AG04450 (cell line): Measurements from ENCODE around the gene ARHGEF3. TPM values are rescaled to one million over a fixed set of nuclear protein-coding genes. Genes with fewer than 3 reads are reported as not detected.

Experiments used
- CTCF ChIA-PET: fragments of 300-600, 350-600 bp; formaldehyde crosslinking; extraction: SDS; loops from one replicate; lab custom pipeline; 2022; ENCODE audit warnings: antibody characterized with exemption, inconsistent platforms; lab: Charles Lee
- POLR2A ChIA-PET: fragments of 350-600 bp; formaldehyde crosslinking; extraction: SDS; loops from one replicate; lab custom pipeline; 2021; ENCODE audit warnings: antibody characterized with exemption, inconsistent platforms; lab: Yijun Ruan, JAX
- DNase-seq: peaks from one replicate; pipeline ENCODE4 v3.0.0-alpha.2; 2011; ENCODE audit warnings: low read depth, low spot score
- H3K27ac ChIP-seq: one replicate; pipeline ENCODE4 v1.5.1; 2012; ENCODE audit warnings: low read depth, low read length, control low read depth
- H3K27me3 ChIP-seq: one replicate; pipeline ENCODE4 v1.6.0; 2012; ENCODE audit warnings: low read length; ENCODE audit not compliant: control insufficient read depth, insufficient read depth
- H3K4me3 ChIP-seq: 2 replicates; pipeline ENCODE4 v1.5.1; 2011; ENCODE audit warnings: mild to moderate bottlenecking, low read depth, low read length, control low read depth
- H3K9me3 ChIP-seq: 2 replicates; pipeline ENCODE4 v1.5.1; 2012; ENCODE audit warnings: low read length; ENCODE audit not compliant: control insufficient read depth, insufficient read depth
- polyA plus RNA-seq: library from polyadenylated mRNA; depleted of rRNA; stranded (reverse); fragments of >200 nt; gene quantifications from 2 replicates; pipeline ENCODE4 v1.2.3, GENCODE V29; 2011
- TF ChIP-seq, protein P1 (sequence below): IDR thresholded peaks from 2 replicates; pipeline ENCODE4 v1.5.1; 2011; ENCODE audit warnings: low read depth, low read length, control low read depth, inconsistent platforms

Gene ARHGEF3
- polyA plus RNA-seq, 1 experiment: 5.6 TPM

GRCh38 chr3:56811546-56812202 lies 9.9 kb upstream of the ARHGEF3 start:
- H3K27ac ChIP-seq: no peak overlapping the region
- DNase-seq: no peak
- ChIA-PET CTCF (interaction anchor here (1.1 to 7.5 kb wide), 2 partner anchors 12 to 177 kb away, joined by 4 to 68 read pairs; partner anchors contain the start of gene ARHGEF3), POLR2A (no interaction called here)
- TF ChIP-seq, protein P1, sequence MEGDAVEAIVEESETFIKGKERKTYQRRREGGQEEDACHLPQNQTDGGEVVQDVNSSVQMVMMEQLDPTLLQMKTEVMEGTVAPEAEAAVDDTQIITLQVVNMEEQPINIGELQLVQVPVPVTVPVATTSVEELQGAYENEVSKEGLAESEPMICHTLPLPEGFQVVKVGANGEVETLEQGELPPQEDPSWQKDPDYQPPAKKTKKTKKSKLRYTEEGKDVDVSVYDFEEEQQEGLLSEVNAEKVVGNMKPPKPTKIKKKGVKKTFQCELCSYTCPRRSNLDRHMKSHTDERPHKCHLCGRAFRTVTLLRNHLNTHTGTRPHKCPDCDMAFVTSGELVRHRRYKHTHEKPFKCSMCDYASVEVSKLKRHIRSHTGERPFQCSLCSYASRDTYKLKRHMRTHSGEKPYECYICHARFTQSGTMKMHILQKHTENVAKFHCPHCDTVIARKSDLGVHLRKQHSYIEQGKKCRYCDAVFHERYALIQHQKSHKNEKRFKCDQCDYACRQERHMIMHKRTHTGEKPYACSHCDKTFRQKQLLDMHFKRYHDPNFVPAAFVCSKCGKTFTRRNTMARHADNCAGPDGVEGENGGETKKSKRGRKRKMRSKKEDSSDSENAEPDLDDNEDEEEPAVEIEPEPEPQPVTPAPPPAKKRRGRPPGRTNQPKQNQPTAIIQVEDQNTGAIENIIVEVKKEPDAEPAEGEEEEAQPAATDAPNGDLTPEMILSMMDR: no peak
- no peak overlapping the region for H3K4me3 ChIP-seq
- no peaks in the 10 kb centered on the region for H3K9me3 ChIP-seq
- peaks cover 3% of the 10 kb centered on the region for H3K27me3 ChIP-seq

DNA sequence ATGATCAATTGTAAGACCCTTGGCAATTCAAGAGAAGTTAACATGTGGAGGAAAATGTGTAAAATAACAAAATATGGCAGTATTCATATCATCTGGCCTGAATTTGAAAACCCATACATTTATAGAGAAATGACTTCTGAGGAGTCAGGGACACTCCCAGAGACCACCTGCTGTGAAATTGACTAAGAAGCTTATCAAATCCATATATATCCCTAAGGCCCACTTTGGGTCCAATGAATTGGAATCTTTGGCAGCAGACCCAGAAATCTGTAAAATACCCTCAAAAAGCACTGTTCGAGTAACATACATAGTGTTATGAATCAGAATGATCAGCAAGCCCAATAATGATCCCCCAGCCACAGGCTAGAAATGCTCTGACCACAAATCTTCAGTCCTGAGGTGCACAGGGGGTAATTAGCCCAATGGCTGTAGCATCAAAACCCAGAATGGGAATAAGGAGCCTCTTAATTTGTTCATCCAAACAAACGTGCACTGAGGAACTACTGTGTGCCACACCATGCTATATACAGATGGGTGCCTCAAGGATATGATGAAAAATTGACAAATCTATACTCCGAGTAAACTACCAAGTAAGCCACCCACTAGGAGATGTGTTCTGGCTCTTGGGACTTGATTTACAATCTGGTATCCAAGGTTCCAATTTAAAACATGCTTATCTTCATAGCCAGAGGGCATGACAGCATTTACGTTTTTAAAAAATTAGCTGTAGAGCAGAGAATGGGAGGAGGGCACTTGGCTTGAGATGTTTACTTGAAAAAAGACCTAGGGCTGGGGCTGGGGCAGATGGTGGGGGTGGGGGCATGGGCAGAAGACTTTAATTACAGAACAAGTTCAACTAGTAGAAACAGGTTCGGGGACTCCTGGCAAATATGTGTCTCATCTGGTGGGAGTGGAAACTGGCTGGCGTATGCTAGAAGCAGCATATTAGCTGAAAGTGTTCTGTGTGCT lies 9.1 kb upstream of the ARHGEF3 start:
- CTCF ChIA-PET: interaction anchor here (7.5 kb wide), 1 partner anchor 11 kb away, joined by 68 read pairs; the partner anchor contains the start of gene ARHGEF3
- no peak overlapping the region for H3K27ac ChIP-seq
- POLR2A ChIA-PET: no interaction called here

DNA sequence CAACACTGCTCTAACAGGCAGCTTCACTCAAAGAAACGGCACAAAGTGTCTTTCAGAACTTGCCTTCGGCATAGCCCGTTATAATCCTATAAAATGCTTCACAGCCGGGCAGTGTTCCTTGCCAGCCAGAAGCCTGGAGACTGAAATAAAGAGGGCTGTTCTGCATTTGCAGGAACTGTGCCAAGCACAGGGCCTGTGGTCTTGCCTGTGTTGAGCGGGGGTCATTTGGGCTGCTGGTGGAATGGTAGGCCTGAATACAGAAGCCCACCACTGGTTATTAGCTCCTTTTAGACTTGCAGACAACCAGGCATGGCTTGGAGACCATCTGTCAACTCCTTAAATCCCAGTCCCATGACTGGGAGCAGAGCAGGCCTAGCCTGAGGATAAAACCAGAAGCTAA lies 4.7 kb upstream of the ARHGEF3 start:
- Histone ChIP-seq H3K27ac (no peak overlapping the region), H3K4me3 (no peak overlapping the region), H3K9me3 (no peaks in the 10 kb centered on the region; the same call in 1 of the 2 replicates), H3K27me3 (peaks cover 4% of the 10 kb centered on the region)
- TF ChIP-seq, protein P1: no peak
- DNase-seq: no peak
- ChIA-PET POLR2A (no interaction called here), CTCF (interaction anchor here (0.7 to 0.9 kb wide), 2 partner anchors 46 to 189 kb away, joined by 3 read pairs; no protein-coding TSS in a partner anchor)

More for the DNA sequence above, 9.1 kb upstream of the ARHGEF3 start:
- DNase-seq: no peak
- TF ChIP-seq, protein P1: no peak
- Histone ChIP-seq H3K4me3 (no peak overlapping the region), H3K27me3 (peaks cover 3% of the 10 kb centered on the region), H3K9me3 (no peaks in the 10 kb centered on the region)

GRCh38 chr3:56802790-56803189 lies 1.0 kb upstream of the ARHGEF3 start:
- H3K4me3 ChIP-seq: no peak overlapping the region
- H3K27me3 ChIP-seq: peaks cover 4% of the 10 kb centered on the region
- no peak overlapping the region for H3K27ac ChIP-seq
- CTCF ChIA-PET: interaction anchor here (4.2 kb wide), 1 partner anchor 194 kb away, joined by 25 read pairs; no protein-coding TSS in a partner anchor
- H3K9me3 ChIP-seq: no peaks in the 10 kb centered on the region; the same call in 1 of the 2 replicates
- no peak for DNase-seq
- TF ChIP-seq, protein P1: no peak
- POLR2A ChIA-PET: no interaction called here
